COR-L47 (cell line): ENCODE results near the gene ACKR2.

Source experiments
- DNase-seq: peaks from one replicate; lab custom pipeline; 2025; lab: John Stamatoyannopoulos, UW

The ACKR2 gene

DNA sequence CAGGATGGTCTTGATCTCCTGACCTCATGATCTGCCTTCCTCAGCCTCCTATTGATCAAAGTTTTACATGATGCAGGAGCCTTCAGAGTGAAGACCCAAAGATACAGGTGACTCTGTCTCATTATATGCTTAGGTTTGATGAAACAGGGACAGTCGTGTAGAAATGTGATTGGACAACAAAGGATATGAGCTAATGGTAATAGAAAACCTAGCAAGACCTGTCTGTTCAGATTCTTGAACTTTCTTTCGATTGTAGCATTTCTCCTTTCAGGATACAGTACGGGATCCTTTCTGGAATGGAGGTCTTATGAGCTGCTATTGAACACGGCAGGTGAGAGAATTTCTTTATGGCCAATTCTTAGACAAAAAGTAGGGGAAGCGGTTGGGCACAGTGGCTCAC, at the start of gene ACKR2:
ACKR2 (plus strand) TSS at position 244 of the 400 bp plus-strand sequence. CDS start 55,058 bp downstream, outside the sequence.
- DNase-seq, result no peak

DNA sequence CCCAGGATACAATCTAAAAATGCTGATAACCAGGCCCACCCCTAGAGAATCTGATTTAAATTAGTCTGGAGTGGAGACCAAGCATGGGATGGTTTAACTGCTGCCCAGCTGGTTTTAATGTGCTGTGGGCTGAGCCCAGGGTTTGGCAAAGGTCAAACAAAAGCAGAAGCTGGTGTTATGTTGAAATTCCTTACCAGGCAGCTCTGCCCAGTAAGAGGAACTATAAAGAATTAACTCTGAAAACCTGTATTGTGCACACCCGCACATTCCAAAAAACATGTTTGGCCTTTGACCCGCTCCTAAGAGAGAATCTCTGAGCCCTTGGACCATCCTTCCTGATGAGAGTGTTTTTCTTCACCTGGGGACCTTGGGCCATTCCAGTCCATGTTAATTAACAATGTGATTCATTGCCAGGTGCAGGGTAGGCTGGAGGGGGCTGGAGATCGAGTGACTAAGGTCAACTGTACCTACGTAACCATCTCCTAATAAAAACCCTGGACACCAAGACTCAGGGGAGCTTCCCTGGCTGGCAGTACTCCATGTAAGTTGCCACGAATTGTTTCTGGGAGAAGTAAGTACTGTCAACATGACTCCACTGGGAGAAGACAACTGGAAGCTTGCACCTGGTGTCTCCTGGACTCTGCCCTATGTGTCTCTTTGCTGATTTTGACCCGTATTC, 47.1 kb upstream of the ACKR2 start:
- no peak for DNase-seq

GRCh38 chr3:42763021-42763420, 46.2 kb upstream of the ACKR2 start:
- DNase-seq, result no peak

DNA sequence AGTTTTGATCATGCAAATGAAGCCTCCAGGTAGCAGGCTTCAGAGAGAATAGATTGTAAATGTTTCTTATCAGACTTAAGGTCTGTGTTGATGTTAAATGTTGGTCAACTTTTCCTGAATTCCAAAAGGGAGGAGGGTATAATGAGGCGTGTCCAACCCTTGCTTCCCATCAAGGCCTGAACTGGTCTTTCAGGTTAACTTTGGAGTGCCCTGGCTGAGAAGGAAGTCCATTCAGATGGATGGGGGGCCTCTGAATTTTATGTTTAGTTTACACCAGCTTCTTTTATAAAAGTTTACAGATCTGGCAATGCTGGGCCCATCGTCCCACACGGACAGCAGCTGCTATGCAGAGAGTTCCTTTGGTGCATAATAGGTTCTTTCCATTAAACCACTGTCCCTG, 45.1 kb upstream of the ACKR2 start:
- DNase-seq, result no peak

DNA sequence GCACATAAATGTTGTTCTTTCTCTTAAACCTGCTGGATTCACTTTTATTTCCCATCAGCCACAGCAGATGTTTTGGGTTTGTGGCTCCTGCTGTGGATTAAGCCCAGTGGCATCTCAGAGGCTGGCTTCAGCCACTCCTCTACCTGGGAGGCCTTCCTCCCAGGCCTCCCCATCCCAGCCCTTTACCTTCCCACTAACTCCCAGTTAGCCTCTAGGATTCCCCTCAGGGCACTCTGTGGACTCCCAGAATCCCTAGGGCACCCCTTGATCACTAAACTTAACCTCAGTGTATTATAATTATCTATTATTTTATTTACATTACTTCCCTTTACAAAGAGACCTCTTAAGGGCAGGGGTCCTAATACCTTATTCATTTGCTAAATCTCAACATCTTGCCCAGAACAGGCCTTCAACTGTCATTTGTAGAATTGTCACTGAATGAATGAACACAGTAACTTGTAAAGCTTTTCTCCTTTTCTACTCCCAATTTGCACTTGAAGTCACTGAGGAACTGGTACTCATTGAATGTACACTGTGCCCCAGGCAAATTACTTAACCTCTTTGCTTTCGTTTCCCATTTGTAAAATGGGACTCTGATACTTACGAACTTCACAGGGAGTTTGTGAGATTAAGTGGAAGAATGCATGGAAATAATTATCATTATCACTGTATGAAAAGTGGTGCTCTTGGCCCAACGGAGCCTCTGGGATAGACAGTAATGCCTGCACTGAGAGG, 44.5 kb upstream of the ACKR2 start:
- no peak for DNase-seq

DNA sequence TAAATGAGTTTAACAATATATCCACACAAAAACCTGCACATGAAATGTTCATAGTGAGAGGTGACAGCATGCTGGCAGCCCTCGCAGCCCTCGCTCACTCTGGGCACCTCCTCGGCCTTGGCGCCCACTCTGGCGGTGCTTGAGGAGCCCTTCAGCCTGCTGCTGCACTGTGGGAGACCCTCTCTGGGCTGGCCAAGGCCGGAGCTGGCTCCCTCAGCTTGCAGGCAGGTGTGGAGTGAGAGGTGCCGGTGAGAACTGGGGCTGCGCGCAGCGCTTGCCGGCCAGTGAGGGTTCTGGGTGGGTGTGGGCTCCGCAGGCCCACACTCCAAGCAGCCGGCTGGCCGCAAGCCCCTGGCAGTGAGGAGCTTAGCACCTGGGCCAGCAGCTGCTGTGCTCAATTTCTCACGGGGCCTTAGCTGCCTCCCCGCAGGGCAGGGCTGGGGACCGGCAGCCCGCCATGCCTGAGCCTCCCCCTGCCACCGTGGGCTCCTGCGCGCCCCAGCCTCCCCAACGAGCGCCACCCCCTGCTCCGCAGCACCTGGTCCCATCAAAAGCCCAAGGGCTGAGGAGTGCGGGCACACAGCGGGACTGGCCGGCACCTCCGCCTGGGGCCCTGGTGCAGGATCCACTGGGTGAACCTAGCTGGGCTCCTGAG, 39.6 kb upstream of the ACKR2 start:
- no peak for DNase-seq

- no peak for DNase-seq
These were observed 38.0 kb upstream of the ACKR2 start for GRCh38 chr3:42771271-42771670.

DNA sequence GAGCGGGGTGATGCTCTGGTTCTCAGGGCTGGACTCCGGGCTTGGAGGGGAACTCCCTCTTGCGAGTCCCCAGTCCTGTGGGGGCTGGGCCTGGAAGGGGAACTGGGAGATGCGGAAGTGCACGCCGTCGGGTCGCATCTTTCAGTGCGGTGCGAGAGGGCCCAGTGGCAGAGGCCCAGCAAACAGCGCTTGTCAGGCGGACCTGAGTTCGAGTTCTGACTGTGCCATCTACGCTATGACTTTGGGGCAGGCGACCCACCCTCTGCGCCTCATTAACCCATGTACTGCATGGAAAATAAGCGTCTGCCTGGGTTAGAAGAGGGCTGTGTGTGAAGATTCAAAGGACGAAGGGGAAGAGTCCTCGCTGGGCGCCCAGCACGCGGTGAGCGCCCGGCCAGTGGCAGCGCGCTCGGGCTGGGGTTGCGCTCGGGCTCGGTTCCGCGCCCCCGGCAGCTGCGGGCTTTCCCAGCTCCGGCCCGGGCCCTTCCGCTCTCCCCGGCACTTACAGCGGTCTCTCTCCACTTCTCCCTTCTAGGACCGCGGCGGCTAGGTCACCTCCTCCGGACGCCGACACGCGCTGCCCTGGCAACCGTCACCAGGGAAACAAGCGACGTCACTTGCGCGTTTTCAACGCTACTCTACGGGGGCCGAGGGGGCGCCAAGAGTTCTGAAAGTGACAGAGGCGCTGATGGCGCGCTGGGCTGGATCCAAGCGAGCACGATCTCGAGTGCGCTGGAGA, 36.4 kb upstream of the ACKR2 start, which contains the start of gene CCDC13:
CCDC13 (minus strand) TSS at position 584 of the 739 bp plus-strand sequence. CDS start 14,908 bp downstream, outside the sequence.
- peak; percentile 83 for DNase-seq

DNA sequence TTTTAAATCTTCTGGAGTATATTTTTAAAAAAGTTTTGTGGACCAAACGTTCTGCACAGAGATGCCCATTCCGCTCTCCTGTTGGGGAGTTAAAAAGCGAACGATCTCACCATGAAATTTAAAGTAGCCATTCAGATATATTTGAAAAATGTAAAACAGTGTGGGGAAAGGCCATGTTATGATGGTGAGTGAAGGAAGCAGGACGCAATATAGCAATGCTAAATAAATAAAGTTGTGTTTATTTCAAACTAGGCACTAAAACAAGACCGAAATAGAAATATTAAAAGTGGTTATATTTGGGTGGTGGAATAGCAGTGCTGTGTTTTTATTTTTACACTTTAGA, 35.9 kb upstream of the ACKR2 start:
- no peak for DNase-seq

DNA sequence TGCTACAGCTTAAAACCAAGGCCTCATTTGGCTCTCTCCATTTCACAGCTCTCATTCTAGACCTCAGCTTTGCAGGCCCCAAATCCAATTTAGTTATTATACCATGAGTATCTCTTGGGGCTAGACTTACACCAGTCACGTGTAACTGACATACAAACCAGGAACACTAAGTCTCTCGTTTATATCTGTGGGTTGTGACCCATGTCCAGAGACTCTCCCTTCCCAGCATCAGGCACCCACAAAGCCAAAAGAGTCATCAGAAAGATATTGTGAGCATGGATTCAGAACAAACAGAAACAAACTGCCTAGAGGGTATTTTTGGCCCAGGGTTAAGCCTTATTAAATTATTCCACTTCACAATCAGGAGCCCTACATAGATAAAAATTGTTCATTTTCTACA, 30.6 kb upstream of the ACKR2 start:
- DNase-seq, result no peak

DNA sequence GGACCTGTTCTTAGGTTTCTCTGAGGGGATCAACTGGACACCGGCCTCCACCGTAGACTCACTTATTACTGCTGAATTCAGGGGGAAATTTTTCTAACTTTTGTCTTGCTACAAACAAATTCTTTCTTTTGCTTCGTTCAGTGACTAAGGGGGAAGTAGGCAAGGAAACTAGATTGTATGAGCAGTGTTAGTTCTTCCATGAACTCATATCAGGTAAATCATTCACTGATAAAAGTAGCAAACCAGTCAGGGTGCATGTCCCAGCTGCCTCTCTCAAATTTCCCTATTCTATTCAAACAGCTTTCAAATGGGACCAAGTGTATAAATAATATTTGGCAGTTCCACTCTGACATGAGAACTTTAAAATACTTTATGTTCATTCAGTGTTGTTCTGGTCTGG, 28.8 kb upstream of the ACKR2 start:
- DNase-seq, result no peak

- peak; percentile 24 for DNase-seq
These were observed 28.1 kb upstream of the ACKR2 start for GRCh38 chr3:42780892-42781700.

- DNase-seq, result no peak
These were observed 23.0 kb upstream of the ACKR2 start for GRCh38 chr3:42786212-42786611.

GRCh38 chr3:42786631-42787030, 22.6 kb upstream of the ACKR2 start:
- no peak for DNase-seq

GRCh38 chr3:42790714-42791229, 18.5 kb upstream of the ACKR2 start:
- DNase-seq, result no peak

- no peak for DNase-seq
These were observed 13.5 kb upstream of the ACKR2 start for GRCh38 chr3:42795621-42796181.

DNA sequence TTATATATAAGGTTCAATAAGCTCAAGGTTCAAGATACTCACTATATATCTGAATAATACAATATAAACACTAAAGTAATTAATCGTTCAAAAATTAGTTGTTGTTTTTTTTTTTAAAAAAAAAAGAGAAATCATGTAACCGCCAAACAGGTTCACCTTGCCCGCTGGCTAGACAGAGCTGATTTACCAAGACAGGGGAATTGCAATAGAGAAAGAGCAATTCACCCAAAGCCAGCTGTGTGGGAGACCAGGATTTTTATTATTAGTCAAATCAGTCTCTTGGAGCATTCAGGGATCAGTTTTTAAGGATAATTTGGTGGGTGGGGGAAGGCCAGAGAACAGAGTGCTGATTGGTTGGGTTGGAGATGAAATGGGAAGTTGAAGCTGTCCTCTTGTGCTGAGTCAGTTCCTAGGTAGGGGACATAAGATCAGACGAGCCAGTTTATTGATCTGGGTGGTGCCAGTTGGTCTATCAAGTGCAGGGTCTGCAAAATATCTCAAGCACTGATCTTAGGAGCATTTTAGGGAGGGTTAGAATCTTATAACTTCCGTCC, 12.8 kb upstream of the ACKR2 start:
- DNase-seq, result no peak

- no peak for DNase-seq
These were observed 9.9 kb upstream of the ACKR2 start for GRCh38 chr3:42799376-42799775.

- DNase-seq, result no peak
These were observed 9.0 kb upstream of the ACKR2 start for GRCh38 chr3:42800251-42800650.

GRCh38 chr3:42801048-42801620, 8.1 kb upstream of the ACKR2 start:
- DNase-seq, result no peak
